Omental fat pad (tissue), 4 donors: Measurements from ENCODE around the gene ISLR. TPM values are rescaled to one million over a fixed set of nuclear protein-coding genes. Genes with fewer than 3 reads are reported as not detected.

Experiments used
- ATAC-seq: fragments of 150-250 bp; one replicate; pipeline ENCODE4 v1.9.1; 2016; ENCODE audit warnings: mild to moderate bottlenecking, moderate library complexity; ENCODE audit not compliant: low FRiP score
- DNase-seq: peaks from one replicate; pipeline ENCODE4 v3.0.0-alpha.2; 2019; ENCODE audit warnings: low spot score
- total RNA-seq, 4 donors: library from RNA; depleted of rRNA; stranded (reverse); fragments of >200 nt; gene quantifications; one replicate each; pipeline ENCODE4 v1.1.0, GENCODE V29; 2016
- TF ChIP-seq, protein P1 (sequence below), 3 donors: fragments of 450-650 bp; IDR thresholded peaks; one replicate each; pipeline ENCODE4 v1.5.1; 2016 to 2017; ENCODE audit warnings: antibody characterized with exemption in 3 of 3, mild to moderate bottlenecking in 3 of 3, moderate library complexity in 2 of 3

ISLR gene
- total RNA-seq, 4 donors from 2014 or later, result 30.6 to 110 (median 65.5) TPM

DNA sequence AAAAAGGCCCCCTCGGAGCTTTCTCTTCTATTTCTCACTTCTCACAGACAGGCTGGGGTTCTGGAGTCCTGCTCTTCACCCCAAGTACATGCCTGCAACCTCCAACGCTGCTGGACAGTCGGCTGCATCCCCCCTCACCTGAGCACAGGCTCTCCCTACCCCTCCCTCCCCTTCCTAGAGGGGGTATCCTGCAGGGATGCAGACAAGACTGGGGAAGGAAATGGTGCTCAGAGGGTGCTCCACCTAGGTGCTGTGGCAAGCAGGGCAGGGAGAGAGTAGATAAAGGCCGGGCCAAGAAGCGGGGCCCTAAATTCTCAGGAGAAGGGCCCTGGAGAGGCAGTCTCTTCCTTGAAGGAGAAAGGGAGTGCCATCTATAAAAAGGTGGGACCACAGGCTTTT, 36.0 kb downstream of the ISLR start:
- ATAC-seq, result no peak

DNA sequence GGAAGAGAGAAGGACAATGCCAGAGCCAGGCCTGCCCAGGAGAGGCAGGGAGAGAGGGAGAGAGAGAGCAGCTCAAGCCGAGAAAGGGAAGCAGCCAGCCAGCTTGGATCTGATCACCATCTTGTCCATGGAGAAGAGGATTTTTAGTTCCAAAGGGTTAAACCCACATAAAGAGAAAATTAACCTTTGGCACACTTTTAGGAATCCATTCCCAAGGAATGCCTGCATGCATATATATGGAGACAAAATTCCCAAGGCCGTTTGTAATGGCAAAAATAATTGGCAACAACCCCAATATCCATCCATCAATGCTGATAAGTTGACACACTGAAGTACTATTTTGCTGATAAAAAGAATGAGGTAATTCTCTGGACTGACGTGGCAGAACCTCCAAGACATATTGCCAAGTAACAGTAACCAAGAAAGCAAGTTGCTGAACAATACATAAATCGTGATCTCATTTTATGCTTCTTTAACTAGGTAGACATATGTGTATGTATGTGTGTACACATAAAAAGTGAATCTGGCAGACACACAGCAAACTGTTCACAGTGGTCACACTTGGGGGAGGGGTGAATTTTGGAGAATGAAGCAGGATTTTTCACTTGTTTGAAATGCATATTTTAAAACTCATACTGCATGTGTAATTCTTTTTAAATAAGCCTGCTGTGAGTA, 36.6 kb downstream of the ISLR start:
- DNase-seq, result no peak
- TF ChIP-seq, protein P1, sequence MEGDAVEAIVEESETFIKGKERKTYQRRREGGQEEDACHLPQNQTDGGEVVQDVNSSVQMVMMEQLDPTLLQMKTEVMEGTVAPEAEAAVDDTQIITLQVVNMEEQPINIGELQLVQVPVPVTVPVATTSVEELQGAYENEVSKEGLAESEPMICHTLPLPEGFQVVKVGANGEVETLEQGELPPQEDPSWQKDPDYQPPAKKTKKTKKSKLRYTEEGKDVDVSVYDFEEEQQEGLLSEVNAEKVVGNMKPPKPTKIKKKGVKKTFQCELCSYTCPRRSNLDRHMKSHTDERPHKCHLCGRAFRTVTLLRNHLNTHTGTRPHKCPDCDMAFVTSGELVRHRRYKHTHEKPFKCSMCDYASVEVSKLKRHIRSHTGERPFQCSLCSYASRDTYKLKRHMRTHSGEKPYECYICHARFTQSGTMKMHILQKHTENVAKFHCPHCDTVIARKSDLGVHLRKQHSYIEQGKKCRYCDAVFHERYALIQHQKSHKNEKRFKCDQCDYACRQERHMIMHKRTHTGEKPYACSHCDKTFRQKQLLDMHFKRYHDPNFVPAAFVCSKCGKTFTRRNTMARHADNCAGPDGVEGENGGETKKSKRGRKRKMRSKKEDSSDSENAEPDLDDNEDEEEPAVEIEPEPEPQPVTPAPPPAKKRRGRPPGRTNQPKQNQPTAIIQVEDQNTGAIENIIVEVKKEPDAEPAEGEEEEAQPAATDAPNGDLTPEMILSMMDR (IDR thresholded peaks at IDR 0.05), result no peak
- ATAC-seq, result peak; percentile 66

More for the DNA sequence above, 36.0 kb downstream of the ISLR start:
- DNase-seq, result no peak
- TF ChIP-seq, protein P1 (IDR thresholded peaks at IDR 0.05), result no peak

DNA sequence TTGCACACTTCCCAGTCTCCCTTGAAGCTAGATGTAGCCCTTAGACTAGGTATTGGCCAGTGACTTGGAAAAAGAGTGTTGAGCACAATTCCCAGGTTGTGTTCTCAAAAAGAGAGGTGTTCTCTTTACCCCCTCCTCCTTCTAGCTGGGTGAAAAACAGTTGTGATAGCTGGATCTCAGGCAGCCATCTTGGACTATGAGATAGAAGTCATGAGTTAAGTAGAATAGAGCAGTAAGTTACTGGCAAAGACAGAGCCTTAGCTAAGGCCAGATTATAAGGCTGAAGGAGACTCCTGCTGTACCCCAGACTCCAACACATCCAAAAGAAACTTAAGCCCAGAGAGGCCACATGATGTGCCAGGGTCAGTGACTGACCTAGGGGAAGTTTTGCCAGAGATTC, 37.2 kb downstream of the ISLR start:
- ATAC-seq, result no peak
- TF ChIP-seq, protein P1 (IDR thresholded peaks at IDR 0.05), result no peak
- DNase-seq, result no peak

DNA sequence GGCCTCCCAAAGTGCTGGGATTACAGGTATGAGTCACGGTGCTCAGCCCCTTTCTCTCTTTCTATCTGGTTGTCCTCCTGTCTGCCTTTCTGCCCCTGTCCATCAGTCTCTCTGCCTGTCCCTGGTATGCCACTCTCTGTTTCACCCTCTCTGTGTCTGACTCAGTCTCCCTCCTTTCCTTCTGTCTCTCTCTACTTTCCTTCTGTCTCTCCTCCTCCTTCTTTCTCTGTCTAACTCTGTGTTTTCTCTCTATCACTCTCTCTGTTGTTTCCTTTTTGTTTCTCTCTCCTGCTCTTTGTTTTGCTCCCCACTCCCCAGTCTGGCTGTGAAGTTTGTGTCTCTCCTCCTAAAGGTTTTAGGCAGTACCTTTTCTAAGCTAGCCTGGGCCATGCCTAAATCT, 38.1 kb downstream of the ISLR start:
- DNase-seq (no peak), ATAC-seq (no peak)
- TF ChIP-seq, protein P1 (IDR thresholded peaks at IDR 0.05), result no peak

DNA sequence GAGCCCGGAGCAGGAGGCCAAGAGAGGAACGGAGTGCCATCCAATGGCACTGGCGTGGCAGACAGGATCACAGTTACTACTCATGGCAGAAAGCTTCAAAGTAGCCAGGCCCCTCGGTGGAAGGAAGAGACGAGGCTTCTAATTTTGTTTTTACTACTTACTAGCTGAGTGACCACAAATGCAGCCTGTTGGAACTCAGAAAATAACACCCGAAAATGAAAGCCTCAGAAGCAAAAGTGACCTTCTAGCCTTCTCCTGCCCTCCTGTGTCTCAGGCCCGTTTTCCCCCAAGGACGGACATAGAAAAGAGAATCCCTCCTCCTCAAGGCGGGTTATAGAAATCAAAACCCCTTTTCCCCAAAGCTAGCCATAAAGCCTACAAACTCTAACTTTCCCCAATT, 39.0 kb downstream of the ISLR start:
- ATAC-seq, result no peak
- TF ChIP-seq, protein P1 (IDR thresholded peaks at IDR 0.05), result no peak
- no peak for DNase-seq

DNA sequence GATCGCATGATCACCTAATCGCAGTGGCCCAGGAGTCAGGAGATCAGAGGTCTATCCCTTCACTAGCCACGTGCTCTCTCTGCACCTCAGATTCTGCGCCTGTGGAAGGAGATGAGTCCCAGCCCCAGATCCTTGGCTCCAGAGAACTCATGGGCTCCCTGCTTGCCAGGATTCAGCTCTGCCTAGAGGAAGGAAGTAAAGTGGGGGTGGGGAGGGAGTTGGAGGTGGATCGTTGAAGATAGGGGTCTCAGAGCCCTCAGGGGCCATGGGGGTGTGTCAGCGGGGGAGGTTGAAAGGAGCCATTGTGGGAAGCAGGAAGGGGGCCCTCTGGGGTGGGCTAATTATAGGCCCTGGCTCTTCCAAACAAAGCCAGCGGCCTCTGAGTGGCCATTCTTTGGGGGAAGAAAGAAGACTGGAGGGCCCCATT, 40.4 kb downstream of the ISLR start:
- DNase-seq, result no peak
- ATAC-seq, result no peak
- TF ChIP-seq, protein P1 (IDR thresholded peaks at IDR 0.05), result no peak

DNA sequence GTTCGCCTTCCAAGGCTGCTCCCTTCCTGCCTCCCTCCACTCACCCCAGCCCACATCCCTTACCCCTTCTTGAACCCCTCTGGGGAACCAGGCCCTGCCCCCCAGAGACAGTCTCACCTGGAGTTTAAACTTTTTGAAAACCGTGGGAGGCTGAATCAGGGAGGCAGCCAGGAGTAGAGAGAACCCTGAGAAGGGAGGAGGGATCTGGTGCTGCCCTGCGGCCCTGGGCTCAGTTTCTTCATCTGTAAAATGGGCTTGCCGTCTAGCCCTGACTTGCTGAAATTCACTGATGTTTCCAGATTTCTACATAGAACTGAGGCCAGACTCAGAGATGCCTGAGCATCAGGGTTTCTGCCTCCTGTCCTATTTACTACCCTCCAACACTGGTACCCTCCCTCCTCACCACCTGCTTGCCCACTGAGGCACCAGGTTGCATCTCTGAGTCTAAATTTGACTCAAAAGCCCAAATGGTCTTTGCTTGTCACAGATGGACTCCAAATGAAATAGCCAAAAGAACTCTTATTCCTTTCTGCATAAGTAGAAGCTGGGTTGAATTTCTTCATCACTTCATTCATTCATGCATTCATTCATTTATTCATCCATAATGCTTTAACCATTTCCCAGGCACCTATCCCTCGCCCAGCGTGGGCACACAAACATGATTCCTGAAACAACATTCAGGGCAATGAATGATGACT, 41.0 kb downstream of the ISLR start:
- DNase-seq (no peak), ATAC-seq (peak; percentile 4)
- TF ChIP-seq, protein P1 (IDR thresholded peaks at IDR 0.05), result no peak
